ENCODE data around the gene GRIN2D.
"Not testable (repeated sequence)": the region's sequence is repeated elsewhere in the genome, so short reads cannot be mapped to it uniquely, and the experiment has no call there.

The GRIN2D gene

DNA sequence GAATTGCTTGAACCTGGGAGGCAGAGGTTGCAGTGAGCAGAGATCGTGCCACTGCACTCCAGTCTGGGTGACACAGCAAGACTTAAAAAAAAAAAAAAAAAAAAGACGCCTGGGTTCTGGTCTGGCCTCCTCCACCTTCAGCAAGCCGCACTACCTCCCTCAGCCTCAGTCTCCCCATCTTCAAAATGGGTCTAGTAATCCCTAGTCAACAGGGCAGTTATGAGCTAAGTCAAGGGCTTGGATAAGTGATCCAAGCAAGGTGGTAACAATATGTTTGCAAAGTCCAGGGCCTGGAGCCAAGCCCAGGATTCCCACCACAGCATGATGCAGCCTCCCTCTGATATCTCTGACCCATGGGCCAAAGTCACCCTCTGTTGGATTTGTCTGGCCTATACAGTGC lies 6.5 kb upstream of the GRIN2D start:
- Histone ChIP-seq H3K4me2 (peak overlapping the region; percentile 28; the same call in 1 of the 2 replicates), H3K36me3 (ENCODE audit: insufficient read depth) (peaks cover 16% of the 10 kb centered on the region; the same call in 1 of the 2 replicates), H3K79me2 (ENCODE audit: insufficient read depth, low read depth) (peaks cover 40% of the 10 kb centered on the region), H2AFZ (ENCODE audit: low read depth) (no peak overlapping the region), H3K27ac (peak overlapping the region; percentile 32; the same call in 1 of the 2 replicates), H3K4me3 (IDR thresholded peaks at IDR 0.05; ENCODE audit: insufficient read depth, low read depth, low read length) (no peak overlapping the region), H3K9ac (no peak overlapping the region), H4K20me1 (ENCODE audit: insufficient read depth) (no peaks in the 10 kb centered on the region), H3K27me3 (ENCODE audit: insufficient read depth, low read depth) (no peaks in the 10 kb centered on the region), H3K4me1 (ENCODE audit: low read depth, poor library complexity, severe bottlenecking) (peaks cover 81% of the 10 kb centered on the region)
- TF ChIP-seq, protein P1, sequence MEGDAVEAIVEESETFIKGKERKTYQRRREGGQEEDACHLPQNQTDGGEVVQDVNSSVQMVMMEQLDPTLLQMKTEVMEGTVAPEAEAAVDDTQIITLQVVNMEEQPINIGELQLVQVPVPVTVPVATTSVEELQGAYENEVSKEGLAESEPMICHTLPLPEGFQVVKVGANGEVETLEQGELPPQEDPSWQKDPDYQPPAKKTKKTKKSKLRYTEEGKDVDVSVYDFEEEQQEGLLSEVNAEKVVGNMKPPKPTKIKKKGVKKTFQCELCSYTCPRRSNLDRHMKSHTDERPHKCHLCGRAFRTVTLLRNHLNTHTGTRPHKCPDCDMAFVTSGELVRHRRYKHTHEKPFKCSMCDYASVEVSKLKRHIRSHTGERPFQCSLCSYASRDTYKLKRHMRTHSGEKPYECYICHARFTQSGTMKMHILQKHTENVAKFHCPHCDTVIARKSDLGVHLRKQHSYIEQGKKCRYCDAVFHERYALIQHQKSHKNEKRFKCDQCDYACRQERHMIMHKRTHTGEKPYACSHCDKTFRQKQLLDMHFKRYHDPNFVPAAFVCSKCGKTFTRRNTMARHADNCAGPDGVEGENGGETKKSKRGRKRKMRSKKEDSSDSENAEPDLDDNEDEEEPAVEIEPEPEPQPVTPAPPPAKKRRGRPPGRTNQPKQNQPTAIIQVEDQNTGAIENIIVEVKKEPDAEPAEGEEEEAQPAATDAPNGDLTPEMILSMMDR (conservative IDR thresholded peaks at IDR 0.05; ENCODE audit: low read depth, low read length) = no peak

DNA sequence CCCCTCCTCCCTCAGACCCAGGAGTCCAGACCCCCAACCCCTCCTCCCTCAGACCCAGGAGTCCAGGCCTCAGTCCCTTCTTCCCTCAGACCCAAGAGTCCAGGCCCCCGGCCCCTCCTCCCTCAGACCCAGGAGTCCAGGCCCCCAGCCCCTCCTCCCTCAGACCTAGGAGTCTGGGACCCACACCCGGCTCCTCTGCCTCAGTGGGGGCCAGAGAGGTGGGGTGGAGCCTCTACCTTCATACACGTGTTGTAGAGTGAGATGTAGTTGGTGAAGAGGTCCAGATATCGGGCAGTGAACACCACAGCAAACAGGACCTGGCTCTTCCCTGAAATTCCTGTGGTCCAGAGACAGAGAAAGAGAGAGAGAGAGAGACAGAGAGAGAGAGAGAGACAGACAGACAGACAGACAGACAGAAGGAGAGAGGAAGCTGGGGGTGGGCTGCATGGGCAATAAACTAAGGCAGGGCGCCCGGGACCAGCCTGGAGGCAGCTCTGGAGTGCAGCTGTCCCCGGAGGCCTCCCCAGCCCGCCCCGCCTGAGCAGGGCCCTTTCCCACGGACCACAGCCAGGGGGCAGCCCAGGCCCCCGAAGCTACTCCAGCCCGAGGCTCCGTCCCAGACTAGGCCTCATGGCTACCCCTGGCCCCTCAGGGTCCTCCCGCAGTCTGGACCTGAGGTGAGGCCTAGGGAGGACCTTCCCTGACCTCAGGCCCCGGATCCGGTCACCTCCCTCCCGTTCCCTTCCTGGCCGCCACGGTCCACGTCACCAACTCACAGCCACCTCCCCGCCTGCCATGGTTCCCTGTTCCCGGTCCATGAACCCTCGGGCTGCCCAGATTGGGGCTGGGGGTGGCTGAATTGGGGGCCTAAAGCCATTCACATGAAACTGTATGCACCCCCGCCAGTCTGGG lies 3.0 kb upstream of the GRIN2D start:
- no peaks in the 10 kb centered on the region for H4K20me1 ChIP-seq (ENCODE audit: insufficient read depth)
- H3K36me3 ChIP-seq (ENCODE audit: insufficient read depth) = peaks cover 9% of the 10 kb centered on the region; the same call in 1 of the 2 replicates
- TF ChIP-seq, protein P1 (conservative IDR thresholded peaks at IDR 0.05; ENCODE audit: low read depth, low read length) = peak; percentile 47
- peaks cover 24% of the 10 kb centered on the region for H3K27me3 ChIP-seq (ENCODE audit: insufficient read depth, low read depth)
- peak overlapping the region; percentile 44 for H3K4me2 ChIP-seq
- H2AFZ ChIP-seq (ENCODE audit: low read depth) = 0 out of 2 replicates have a peak overlapping the region, but pooled peaks have one; percentile 58
- H3K79me2 ChIP-seq (ENCODE audit: insufficient read depth, low read depth) = peaks cover 40% of the 10 kb centered on the region
- peak overlapping the region; percentile 76 for H3K27ac ChIP-seq
- peak overlapping the region; percentile 96 for H3K9ac ChIP-seq
- H3K4me1 ChIP-seq (ENCODE audit: low read depth, poor library complexity, severe bottlenecking) = peaks cover 55% of the 10 kb centered on the region
- no peak overlapping the region for H3K4me3 ChIP-seq (IDR thresholded peaks at IDR 0.05; ENCODE audit: insufficient read depth, low read depth, low read length)

DNA sequence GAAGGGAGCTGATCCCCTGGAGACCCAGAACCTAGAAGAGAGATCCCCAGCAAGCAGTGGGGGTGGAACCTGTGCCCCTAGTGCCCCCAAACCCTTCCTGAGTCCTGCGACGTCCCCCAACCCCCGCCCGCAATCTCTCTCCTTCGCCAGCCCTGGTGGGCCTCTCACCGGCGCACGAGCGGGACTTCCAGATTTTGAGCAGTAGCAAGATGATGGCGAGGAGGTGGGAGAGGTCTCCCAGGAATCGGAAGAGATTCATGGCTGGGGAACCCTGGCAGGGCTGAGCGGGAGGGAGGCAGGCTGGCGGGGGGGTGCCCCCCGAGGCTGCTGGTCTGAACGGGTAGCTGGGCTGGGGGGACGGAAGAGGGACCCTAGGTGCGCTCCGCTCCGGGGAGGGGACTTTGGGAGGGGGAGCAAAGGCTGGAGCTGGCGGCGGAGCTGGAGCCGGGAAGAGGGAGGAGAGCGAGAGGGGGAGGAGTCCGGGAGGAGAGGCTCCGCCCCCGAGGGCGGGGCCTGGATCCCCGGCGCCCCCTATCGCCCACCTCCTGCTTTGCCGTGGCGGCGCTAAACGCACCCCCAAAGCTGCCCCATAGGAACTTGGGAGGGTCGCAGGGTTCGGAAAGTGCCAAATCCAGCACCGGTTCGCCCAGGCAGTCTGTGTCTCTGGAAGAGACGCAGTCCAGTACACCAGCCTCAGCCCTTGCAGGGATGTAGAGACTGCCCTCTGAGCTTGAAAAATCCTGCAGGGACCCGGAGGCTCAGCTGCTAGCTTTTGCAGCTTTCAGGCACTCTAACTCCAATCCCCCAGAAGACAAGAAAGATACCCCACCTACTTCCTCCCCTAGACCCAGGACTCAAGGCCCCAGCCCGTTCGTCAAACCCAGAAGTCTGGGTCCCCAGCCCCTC lies 2.1 kb upstream of the GRIN2D start, which contains the start of gene KDELR1:
Gene KDELR1, minus strand, starts transcription at position 452 of the 906 bp plus-strand sequence. Its CDS starts 193 bp downstream, at position 259.
- TF ChIP-seq, protein P1 (conservative IDR thresholded peaks at IDR 0.05; ENCODE audit: low read depth, low read length) = peak; percentile 90
- no peaks in the 10 kb centered on the region for H4K20me1 ChIP-seq (ENCODE audit: insufficient read depth)
- peak within 1 kb of the TSS; percentile 96 for H3K9ac ChIP-seq
- peak within 1 kb of the TSS; percentile 58; the same call in 1 of the 2 replicates for H2AFZ ChIP-seq (ENCODE audit: low read depth)
- H3K4me2 ChIP-seq = peak within 1 kb of the TSS; percentile 44
- H3K4me1 ChIP-seq (ENCODE audit: low read depth, poor library complexity, severe bottlenecking) = peaks cover 48% of the 10 kb centered on the region
- H3K36me3 ChIP-seq (ENCODE audit: insufficient read depth) = peaks cover 9% of the 10 kb centered on the region; the same call in 1 of the 2 replicates
- peaks cover 30% of the 10 kb centered on the region for H3K27me3 ChIP-seq (ENCODE audit: insufficient read depth, low read depth)
- no peak within 1 kb of the TSS for H3K4me3 ChIP-seq (IDR thresholded peaks at IDR 0.05; ENCODE audit: insufficient read depth, low read depth, low read length)
- peaks cover 40% of the 10 kb centered on the region for H3K79me2 ChIP-seq (ENCODE audit: insufficient read depth, low read depth)
- H3K27ac ChIP-seq = peak within 1 kb of the TSS; percentile 76

DNA sequence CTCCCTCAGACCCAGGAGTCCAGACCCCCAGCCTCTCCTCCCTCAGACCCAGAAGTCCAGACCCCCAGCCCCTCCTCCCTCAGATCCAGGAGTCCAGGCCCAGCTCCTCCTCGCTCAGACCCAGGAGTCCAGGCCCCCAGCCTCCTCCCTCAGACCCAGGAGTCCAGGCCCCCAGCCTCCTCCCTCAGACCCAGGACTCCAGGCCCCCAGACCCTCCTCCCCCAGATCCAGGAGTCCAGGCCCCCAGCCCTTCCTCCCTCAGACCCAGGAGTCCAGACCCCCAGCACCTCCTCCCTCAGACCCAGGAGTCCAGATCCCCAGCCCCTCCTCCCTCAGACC lies 1.5 kb upstream of the GRIN2D start:
- H3K4me3 ChIP-seq (IDR thresholded peaks at IDR 0.05; ENCODE audit: insufficient read depth, low read depth, low read length); H3K27ac ChIP-seq; H4K20me1 ChIP-seq (ENCODE audit: insufficient read depth); H3K36me3 ChIP-seq (ENCODE audit: insufficient read depth); H3K9ac ChIP-seq: not testable (repeated sequence)
- H3K79me2 ChIP-seq (ENCODE audit: insufficient read depth, low read depth) = peaks cover 40% of the 10 kb centered on the region
- peaks cover 30% of the 10 kb centered on the region for H3K27me3 ChIP-seq (ENCODE audit: insufficient read depth, low read depth)
- peak overlapping the region; percentile 44; the same call in 1 of the 2 replicates for H3K4me2 ChIP-seq
- H2AFZ ChIP-seq (ENCODE audit: low read depth) = 0 out of 2 replicates have a peak overlapping the region, but pooled peaks have one; percentile 58
- H3K4me1 ChIP-seq (ENCODE audit: low read depth, poor library complexity, severe bottlenecking) = peaks cover 48% of the 10 kb centered on the region
